ENCODE results near the gene RTF2.

RTF2 gene

GRCh38 chr20:56468316-56469076 lies at the start of gene RTF2:
TSS of gene RTF2 (plus strand) at chr20:56468627. CDS start at chr20:56468698, 71 bp downstream.
- DNase-seq: peak; percentile 97

- no peak for DNase-seq
Observed at GRCh38 chr20:56420028-56420427, 48.4 kb upstream of the RTF2 start.

- no peak for DNase-seq
Observed at GRCh38 chr20:56420940-56421688, 47.3 kb upstream of the RTF2 start.

GRCh38 chr20:56422076-56422823 lies 46.2 kb upstream of the RTF2 start:
- DNase-seq: no peak

GRCh38 chr20:56422824-56423189 lies 45.6 kb upstream of the RTF2 start:
- DNase-seq: no peak

- no peak for DNase-seq
Observed at GRCh38 chr20:56423211-56423610, 45.2 kb upstream of the RTF2 start.

- DNase-seq: no peak
Observed at GRCh38 chr20:56423886-56424285, 44.5 kb upstream of the RTF2 start.

GRCh38 chr20:56424931-56425330 lies 43.5 kb upstream of the RTF2 start:
- DNase-seq: no peak

- no peak for DNase-seq
Observed at GRCh38 chr20:56426026-56426425, 42.4 kb upstream of the RTF2 start.

GRCh38 chr20:56426926-56427325 lies 41.5 kb upstream of the RTF2 start:
- DNase-seq: no peak

- no peak for DNase-seq
Observed at GRCh38 chr20:56427797-56428196, 40.6 kb upstream of the RTF2 start.

GRCh38 chr20:56428410-56428809 lies 40.0 kb upstream of the RTF2 start:
- DNase-seq: no peak

GRCh38 chr20:56428881-56429280 lies 39.5 kb upstream of the RTF2 start:
- no peak for DNase-seq

GRCh38 chr20:56429502-56429901 lies 38.9 kb upstream of the RTF2 start:
- no peak for DNase-seq

GRCh38 chr20:56429941-56430340 lies 38.5 kb upstream of the RTF2 start:
- DNase-seq: no peak

GRCh38 chr20:56430461-56430860 lies 38.0 kb upstream of the RTF2 start:
- no peak for DNase-seq

- no peak for DNase-seq
Observed at GRCh38 chr20:56430957-56431356, 37.5 kb upstream of the RTF2 start.

- no peak for DNase-seq
Observed at GRCh38 chr20:56431471-56431870, 37.0 kb upstream of the RTF2 start.

- DNase-seq: no peak
Observed at GRCh38 chr20:56433221-56433879, 35.1 kb upstream of the RTF2 start.

- DNase-seq: no peak
Observed at GRCh38 chr20:56433880-56434255, 34.6 kb upstream of the RTF2 start.

GRCh38 chr20:56437196-56437960 lies 31.0 kb upstream of the RTF2 start:
- DNase-seq: no peak

- DNase-seq: no peak
Observed at GRCh38 chr20:56438284-56438683, 30.1 kb upstream of the RTF2 start.
